ENCODE data around the gene AP1B1.
"Not testable (repeated sequence)": the region's sequence is repeated elsewhere in the genome, so short reads cannot be mapped to it uniquely, and the experiment has no call there.

AP1B1 gene

DNA sequence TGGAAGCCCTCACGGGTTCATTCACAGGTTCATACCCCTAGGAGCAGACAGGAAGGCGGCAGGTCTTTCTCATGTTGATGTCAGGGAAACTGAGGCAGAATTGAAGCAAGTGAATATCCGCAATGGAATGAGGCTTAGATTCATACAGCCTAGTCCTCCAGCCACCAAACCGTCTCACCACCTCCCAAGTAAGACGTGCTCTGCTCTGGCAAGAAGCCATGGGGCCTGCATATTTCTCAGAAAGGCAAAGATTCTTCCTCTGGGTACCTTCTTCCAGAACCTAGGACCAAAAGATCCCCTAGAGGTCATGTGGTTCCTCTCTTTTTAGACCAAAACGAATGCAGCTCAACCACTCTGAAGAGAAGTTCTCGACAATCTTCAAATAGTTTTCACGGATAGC, 1.7 kb downstream of the AP1B1 start:
- no peak for DNase-seq (ENCODE audit: low read depth)

GRCh38 chr22:29385748-29386147, 2.6 kb downstream of the AP1B1 start:
- no peak for DNase-seq (ENCODE audit: low read depth)

GRCh38 chr22:29385151-29385704, 3.1 kb downstream of the AP1B1 start:
- DNase-seq (ENCODE audit: low read depth) = no peak

DNA sequence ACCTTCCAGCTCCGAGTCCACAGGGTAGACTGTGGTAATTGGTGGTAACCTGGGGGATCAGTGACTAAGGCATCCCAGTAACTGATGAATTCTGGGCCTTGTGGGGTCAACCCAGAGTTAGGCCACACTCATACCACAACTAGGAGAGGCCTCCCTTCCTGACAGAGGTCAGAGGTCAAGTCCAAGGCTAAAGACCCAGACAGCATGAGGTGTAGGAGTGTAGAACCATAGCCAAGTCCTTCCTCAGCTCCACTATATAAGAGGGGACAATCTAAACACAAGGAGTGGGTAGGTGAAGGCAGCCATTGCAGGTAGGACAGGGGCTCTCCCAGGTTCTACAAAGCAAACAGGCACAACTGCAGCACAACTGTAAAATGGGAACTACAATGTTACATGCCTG, 4.6 kb downstream of the AP1B1 start:
- DNase-seq (ENCODE audit: low read depth) = no peak

DNA sequence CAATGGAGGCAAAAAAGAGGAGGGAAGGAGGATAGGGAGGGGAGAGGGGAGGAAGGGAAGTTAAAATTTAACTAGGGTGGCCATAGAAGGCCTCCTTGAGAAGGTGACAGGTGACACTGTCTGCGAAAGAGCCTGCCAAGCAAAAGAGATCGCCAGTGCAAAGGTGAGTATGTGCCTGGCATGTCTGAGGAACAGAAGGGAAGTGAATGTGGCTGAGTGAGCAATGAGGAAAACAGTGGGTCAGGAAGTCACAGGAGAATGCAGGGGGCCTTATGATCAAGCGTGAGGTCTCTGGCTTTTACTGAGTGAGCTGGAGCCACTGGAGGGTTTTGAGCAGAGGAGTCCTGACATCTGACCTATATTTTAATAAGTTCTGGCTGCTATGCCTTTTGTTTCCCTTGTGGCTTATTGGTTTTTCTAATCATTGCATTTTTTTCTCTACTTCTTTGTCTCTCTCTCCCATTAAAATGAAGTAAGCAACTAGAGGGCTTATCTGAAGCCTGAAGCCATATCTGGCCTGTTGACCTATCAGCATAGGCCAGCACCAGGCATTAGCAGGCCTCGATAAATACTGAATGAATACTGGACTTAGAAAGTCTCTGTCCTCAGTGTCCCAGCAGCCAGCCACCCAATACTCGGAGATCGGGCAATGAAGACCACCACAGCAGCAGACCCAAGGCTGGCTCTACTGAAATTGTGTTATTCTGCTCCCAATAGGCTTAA, 5.6 kb downstream of the AP1B1 start:
- DNase-seq (ENCODE audit: low read depth) = no peak

DNA sequence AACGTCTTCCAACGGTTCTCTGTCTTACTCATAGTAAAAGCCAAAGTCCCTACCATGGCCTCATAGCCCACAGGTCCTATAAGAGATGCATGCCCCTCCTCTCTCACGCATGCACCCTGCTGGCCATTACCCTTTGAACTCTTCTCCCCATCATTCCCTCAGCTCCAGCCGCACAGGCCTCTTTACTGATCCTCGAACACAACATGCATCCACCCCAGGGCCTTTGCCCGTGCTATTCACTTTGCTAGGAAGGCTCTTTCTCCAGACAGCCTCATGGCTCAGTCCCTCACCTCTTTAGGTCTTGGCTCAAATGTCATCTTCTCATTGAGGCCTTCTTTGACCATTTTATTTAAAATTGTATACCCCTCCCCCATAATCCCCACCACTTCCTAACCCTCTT, 7.5 kb downstream of the AP1B1 start:
- no peak for DNase-seq (ENCODE audit: low read depth)

- no peak for DNase-seq (ENCODE audit: low read depth)
Measured at GRCh38 chr22:29380032-29380781, 8.2 kb downstream of the AP1B1 start.

GRCh38 chr22:29379258-29379657, 9.1 kb downstream of the AP1B1 start:
- DNase-seq (ENCODE audit: low read depth) = no peak

- no peak for DNase-seq (ENCODE audit: low read depth)
Measured at GRCh38 chr22:29377979-29378378, 10.4 kb downstream of the AP1B1 start.

- not testable (repeated sequence) for DNase-seq (ENCODE audit: low read depth)
Measured at GRCh38 chr22:29376705-29377104, 11.7 kb downstream of the AP1B1 start.

DNA sequence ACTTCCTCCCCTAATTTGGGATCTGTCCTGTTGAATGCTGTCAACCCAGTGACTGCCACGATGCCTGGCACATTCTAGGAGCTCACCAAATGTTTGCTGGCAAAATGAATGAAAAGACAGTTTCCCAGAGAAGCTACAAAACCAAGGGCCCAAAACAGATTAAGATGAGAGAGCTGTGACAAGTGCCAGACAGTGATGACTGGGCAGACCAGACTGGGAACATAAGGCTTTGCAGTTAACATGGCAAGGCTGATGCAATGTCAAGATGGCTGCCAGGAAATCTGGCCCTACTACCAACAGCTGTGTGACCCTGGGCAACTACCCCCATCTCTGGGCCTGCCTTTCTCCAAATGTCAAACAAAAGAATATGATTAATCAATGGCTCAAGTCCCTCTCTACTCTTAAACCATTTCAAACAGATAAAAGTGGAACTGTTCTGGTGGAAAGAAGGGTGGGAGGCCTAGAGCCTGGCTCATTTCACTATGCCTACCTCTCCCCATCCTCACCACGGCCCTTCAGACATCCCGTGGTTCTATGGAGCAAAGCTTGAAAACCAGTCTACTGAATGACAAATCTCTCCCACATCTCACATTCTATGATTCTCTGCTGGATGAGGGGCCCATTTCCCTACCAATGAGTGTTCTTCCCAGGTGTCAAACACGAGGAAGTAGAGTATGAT, 12.8 kb downstream of the AP1B1 start:
- no peak for DNase-seq (ENCODE audit: low read depth)

DNA sequence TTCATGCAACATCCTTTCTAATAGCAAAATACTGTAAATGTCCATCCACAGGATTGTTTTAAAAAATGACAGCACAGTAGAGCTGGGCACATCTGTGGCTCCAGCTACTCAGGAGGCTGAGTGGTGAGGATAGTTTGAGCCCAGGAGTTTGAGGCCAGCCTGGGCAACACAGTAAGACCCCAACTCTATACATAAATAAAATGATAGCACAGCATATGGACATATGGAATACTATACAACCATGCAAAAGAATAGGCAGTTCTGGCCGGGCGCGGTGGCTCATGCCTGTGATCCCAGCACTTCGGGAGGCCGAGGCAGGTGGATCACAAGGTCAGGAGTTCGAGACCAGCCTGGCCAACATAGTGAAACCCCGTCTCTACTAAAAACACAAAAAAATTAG, 13.6 kb downstream of the AP1B1 start:
- DNase-seq (ENCODE audit: low read depth) = not testable (repeated sequence)

DNA sequence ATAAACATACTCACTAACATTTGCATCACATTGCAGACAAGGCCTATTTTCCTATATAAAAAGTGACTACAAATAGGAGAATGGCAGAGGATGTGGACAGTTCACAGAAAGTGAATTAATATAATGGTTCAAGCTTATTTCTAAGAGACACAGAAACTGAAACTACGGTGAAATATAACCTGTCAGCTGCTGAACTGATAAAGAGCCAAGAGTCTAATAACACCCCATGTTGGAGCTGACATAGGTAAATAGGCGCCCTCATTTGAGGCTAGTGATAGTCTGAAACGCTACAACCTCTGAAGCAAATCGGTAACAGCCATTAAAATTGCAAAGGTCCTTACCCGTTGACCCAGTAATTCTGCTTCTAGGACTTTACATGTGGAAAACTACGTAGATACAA, 14.0 kb downstream of the AP1B1 start:
- no peak for DNase-seq (ENCODE audit: low read depth)

DNA sequence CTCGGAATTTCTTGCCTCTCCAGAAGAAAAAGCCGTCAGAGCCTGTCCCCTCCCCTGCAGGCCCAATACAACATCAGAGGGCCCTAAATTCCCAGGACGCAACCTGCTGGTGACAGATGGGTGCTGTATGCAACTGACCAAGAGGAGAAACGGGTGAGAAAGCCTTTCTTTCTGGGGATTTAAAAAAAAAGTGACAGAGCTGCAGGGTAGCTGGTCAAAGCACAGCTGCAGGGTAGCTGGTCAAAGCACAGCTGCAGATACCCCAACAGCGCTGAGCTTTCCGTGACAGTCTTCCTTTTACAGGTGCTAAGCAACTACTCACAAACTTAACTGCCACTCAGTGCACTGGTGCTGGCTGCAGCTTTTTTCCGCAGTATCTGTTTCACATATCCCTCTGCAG, 17.8 kb downstream of the AP1B1 start:
- no peak for DNase-seq (ENCODE audit: low read depth)

DNA sequence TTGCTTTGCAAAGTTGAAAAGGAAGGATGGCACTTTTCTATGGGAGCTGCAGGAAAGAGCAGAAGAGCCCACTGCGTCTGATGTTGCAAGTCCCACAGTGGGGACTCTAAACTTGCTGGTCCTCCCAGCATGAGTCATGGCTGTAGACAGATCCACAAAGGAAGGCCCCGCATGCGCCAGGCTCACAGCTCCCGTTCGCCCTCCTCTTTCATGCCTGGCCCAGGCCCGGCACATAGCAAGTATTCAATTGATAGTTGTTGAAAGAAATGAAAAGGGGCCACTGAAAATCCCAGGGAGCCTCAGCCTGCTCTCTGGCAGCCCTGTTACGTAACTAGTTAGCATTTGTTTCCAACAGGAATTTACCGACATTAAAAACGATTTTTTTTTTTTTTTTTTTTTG, 18.9 kb downstream of the AP1B1 start:
- DNase-seq (ENCODE audit: low read depth) = no peak

DNA sequence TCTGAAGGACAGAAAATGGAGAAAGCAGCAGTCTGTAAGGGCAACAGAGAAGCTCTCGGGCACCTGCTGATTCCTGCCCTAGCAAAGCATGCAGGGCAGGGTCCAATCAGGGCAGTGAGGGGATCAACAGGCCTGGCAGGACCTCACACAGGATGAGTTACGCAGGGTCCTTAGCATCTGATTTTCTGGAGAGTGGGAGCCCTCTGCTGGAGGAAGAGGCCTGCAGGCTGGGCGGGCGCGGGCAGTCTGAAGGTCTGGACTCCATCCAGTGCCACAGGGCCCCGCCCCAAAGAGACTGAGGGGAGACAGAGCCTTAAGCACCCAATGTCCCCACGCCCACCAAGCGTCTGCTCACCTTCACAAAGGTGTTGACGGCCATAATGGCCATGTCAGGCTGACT, 28.9 kb downstream of the AP1B1 start:
- DNase-seq (ENCODE audit: low read depth) = no peak

- DNase-seq (ENCODE audit: low read depth) = not testable (repeated sequence)
Measured at GRCh38 chr22:29357193-29357890, 31.0 kb downstream of the AP1B1 start.

- DNase-seq (ENCODE audit: low read depth) = no peak
Measured at GRCh38 chr22:29353860-29354259, 34.5 kb downstream of the AP1B1 start.

GRCh38 chr22:29353286-29353685, 35.1 kb downstream of the AP1B1 start:
- no peak for DNase-seq (ENCODE audit: low read depth)

DNA sequence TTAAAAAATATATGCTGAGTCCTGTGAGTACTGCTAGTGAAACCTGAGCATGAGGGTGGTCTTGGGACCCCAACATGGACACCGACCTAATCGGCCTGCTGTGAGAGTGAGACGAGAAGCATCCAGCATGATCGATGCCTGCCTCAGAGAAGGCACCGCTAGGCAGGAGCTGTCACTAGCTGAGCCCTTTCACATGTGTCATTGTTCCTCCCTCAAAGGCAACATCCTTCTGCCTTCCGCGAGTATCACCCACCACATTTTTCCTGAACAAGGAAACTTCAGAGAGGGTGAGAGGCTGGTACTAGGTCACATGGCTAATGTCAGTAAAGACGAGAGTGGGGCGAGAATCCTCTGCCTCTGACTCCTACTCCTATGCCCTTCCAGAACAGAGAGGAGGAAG, 35.6 kb downstream of the AP1B1 start:
- no peak for DNase-seq (ENCODE audit: low read depth)

- no peak for DNase-seq (ENCODE audit: low read depth)
Measured at GRCh38 chr22:29351891-29352290, 36.5 kb downstream of the AP1B1 start.

GRCh38 chr22:29351042-29351441, 37.3 kb downstream of the AP1B1 start:
- no peak for DNase-seq (ENCODE audit: low read depth)

Measured in stimulated activated CD8-positive, alpha-beta memory T cell treated with anti-CD3 and anti-CD28 coated beads, Interleukin-12 subunit alpha, Interleukin-12 subunit beta, amount 100 ng/mL, for 4 hours (primary cell).